Right atrium auricular region (tissue), 2 donors: ENCODE data around the gene ACSF2. TPM values are rescaled to one million over a fixed set of nuclear protein-coding genes. Genes with fewer than 3 reads are reported as not detected.

ENCODE experiments used
- DNase-seq: peaks from one replicate; pipeline ENCODE4 v3.0.0-alpha.2; 2019; ENCODE audit warnings: low spot score
- H3K27ac ChIP-seq, 2 donors: fragments of 200-600 bp; sonication (generic); 1 replicate in 1 of 2; 2 replicates in 1 of 2; pipeline ENCODE4 v1.5.1; 2016 to 2019
- H3K27me3 ChIP-seq, 2 donors: fragments of 200-600 bp; sonication (generic); one replicate each; pipeline versions ENCODE4 v1.5.1 to v1.6.0; 2017 to 2019
- H3K36me3 ChIP-seq: fragments of 200-600 bp; sonication (generic); one replicate; pipeline ENCODE4 v1.5.1; 2016
- H3K4me1 ChIP-seq, 2 donors: fragments of 200-600 bp; sonication (generic); one replicate each; pipeline versions ENCODE4 v1.5.1 to v1.6.0; 2017 to 2019
- H3K4me3 ChIP-seq, 2 donors: fragments of 200-600 bp; sonication (generic); 1 replicate in 1 of 2; 2 replicates in 1 of 2; pipeline ENCODE4 v1.5.1; 2017 to 2019; ENCODE audit warnings: mild to moderate bottlenecking in 1 of 2, moderate library complexity in 1 of 2
- H3K9me3 ChIP-seq, 2 donors: fragments of 200-600 bp; sonication (generic); one replicate each; pipeline ENCODE4 v1.5.1; 2019
- CTCF ChIP-seq, 2 donors: fragments of 200-600 bp; sonication (generic); IDR thresholded peaks; one replicate each; pipeline ENCODE4 v1.5.1; 2019; ENCODE audit warnings: antibody characterized with exemption in 2 of 2
- total RNA-seq, 2 donors: library from RNA; depleted of rRNA; stranded (reverse); fragments of >200 nt; gene quantifications; one replicate each; pipeline ENCODE4 v1.1.0, GENCODE V29; 2016

The ACSF2 gene
- total RNA-seq, 2 donors from 2014 or later: 22.2 to 42.6 TPM

DNA sequence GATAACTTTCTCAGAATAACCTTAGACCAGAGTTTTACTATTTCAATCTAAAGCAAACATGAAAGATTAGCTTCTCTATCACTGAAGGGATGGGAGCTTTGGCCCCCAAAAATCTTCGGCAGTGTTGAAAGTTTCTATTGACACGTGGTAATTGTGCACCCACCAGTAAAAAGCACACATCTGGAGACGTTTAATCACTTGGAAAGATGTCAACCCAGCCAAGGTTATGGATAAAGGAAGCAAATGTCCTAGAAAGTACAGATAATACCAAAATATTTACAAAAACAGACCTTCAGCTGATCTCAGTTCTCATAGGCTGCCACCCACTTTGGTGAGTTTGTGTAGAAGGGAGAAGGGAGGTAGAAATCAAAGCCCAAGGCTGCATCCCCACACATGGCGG is 87.5 kb downstream of the ACSF2 start:
- Histone ChIP-seq H3K4me3 (no peak overlapping the region), H3K9me3 (no peaks in the 10 kb centered on the region), H3K4me1 (peaks cover 0 to 30% of the 10 kb centered on the region in 2 donors), H3K27me3 (no peaks in the 10 kb centered on the region), H3K36me3 (no peaks in the 10 kb centered on the region), H3K27ac (no peak overlapping the region)
- DNase-seq: no peak
- TF ChIP-seq CTCF (IDR thresholded peaks at IDR 0.05): no peak

GRCh38 chr17:50514388-50514787 is 88.4 kb downstream of the ACSF2 start:
- Histone ChIP-seq H3K4me1 (peaks cover 0 to 22% of the 10 kb centered on the region in 2 donors), H3K4me3 (no peak overlapping the region), H3K27me3 (no peaks in the 10 kb centered on the region), H3K27ac (peak overlapping the region in 1 of 2 donors; percentile 16), H3K9me3 (no peaks in the 10 kb centered on the region), H3K36me3 (no peaks in the 10 kb centered on the region)
- no peak for DNase-seq
- TF ChIP-seq CTCF (IDR thresholded peaks at IDR 0.05): no peak

DNA sequence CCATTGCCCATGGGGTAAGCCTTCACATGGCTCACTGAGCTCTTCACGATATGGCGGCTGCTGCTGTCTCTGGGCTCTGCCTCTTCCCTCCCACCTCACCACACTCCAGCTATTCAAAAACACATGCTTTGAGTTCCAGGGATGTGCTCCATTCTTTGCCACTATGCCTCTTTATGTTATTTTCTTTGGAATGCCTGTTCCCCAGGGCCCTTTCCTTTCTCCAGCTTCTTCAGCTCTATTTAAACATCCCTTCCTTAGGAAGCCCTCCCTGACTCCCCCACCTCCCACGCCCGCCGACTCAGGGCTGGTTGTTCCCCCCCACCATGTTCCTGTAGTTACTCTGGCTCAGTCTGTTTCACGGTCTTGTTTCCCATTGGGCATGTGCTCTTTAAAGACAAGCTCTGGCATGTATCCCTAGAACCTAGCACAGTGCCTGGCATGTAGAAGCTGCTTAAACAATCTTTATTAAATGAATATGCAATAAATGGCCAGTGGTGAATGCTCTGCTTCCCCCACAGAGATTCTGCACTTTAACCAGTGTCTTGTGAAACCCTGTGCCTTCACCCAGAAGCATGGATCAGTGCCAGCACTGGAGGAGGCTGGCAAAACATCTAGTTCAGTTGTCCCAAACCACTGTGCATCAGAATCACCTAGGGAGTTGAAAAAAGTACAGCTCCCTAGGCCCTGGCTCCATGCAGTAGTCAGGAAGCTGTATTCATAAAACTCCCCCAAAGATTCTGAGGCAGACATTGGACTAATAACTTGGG is 89.1 kb downstream of the ACSF2 start:
- Histone ChIP-seq H3K9me3 (no peaks in the 10 kb centered on the region), H3K36me3 (no peaks in the 10 kb centered on the region), H3K4me1 (peaks cover 0 to 22% of the 10 kb centered on the region in 2 donors), H3K27ac (peak overlapping the region in 1 of 2 donors; percentile 16), H3K27me3 (no peaks in the 10 kb centered on the region), H3K4me3 (no peak overlapping the region)
- DNase-seq: no peak
- no peak for TF ChIP-seq CTCF (IDR thresholded peaks at IDR 0.05)

DNA sequence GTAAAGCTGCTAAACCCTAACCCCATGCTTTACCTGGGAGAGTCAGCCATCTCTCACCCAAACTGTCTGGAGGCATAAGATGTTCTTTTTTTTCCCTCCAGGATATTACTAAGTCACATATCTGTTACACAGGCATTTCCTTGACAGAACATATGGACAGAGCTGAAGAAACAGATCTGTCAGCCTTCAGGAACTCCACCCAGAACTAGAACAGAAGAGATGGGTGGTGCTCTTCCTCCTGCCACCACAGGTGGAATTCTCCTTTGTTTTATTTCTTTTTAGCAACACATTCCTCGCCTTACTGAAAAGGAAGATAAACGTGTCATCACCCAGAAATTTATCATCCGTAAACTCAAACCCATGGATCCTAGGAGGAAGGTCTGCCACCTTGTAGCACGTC is 91.0 kb downstream of the ACSF2 start:
- Histone ChIP-seq H3K9me3 (no peaks in the 10 kb centered on the region), H3K27me3 (no peaks in the 10 kb centered on the region), H3K4me3 (no peak overlapping the region), H3K27ac (no peak overlapping the region), H3K36me3 (no peaks in the 10 kb centered on the region), H3K4me1 (peaks cover 0 to 14% of the 10 kb centered on the region in 2 donors)
- no peak for TF ChIP-seq CTCF (IDR thresholded peaks at IDR 0.05)
- DNase-seq: no peak

GRCh38 chr17:50517504-50518383 is 91.7 kb downstream of the ACSF2 start:
- DNase-seq: no peak
- H3K36me3 ChIP-seq: no peaks in the 10 kb centered on the region
- no peak overlapping the region for H3K27ac ChIP-seq
- H3K4me3 ChIP-seq: no peak overlapping the region
- H3K27me3 ChIP-seq: no peaks in the 10 kb centered on the region
- TF ChIP-seq CTCF (IDR thresholded peaks at IDR 0.05): no peak
- no peaks in the 10 kb centered on the region for H3K9me3 ChIP-seq
- H3K4me1 ChIP-seq: peaks cover 0 to 14% of the 10 kb centered on the region in 2 donors
